ENCODE data around the gene PLCB3. TPM values are rescaled to one million over a fixed set of nuclear protein-coding genes. Genes with fewer than 3 reads are reported as not detected.
A peak's percentile ranks its signal among the peaks of the same experiment; 100 is the strongest.

The PLCB3 gene
- total RNA-seq, 2 experiments from 2014 or later: 19.7 TPM

DNA sequence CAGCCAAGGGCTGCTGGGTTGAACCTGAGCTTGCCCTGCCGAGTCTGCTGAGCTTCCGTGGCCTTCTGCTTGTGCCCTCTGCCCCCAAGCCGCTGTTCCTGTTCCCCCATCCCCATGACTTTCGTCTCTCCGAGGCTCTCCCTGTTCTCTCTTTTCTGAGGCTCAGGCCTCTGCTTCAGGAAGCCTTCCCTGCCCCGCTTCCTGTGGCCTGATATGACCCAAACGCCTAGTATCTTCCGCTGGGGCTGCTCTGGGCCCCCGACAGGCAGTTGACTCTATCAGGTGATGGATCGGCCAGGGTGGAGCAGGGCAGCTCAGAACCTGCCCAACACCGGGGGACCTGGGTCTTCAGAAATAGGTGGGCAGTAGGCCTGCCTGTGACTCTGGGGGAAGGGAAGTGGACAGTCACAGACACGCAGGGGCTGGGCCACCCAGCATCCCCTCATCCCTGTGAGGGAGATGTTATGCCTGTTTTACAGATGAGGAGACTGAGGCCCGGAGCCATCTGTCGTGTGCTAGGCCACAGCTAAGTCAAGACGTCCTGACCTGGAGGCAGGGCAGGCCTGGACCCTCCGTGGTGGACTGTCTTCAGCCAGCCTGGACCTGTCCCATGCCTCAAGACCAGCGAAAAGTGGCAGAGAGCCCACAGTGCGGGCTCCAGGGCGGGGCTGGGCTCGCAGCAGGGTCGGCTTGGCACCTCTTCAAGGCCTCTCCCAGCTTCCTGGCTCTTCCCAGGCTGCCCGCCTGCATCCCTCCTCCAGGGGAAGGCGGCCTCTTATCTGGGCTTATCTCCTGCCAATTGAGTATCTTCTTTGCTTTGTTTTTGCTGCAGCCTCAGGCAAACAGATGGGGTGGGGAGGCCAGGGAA lies 16.9 kb downstream of the PLCB3 start:
- peak overlapping the region; percentile 93 for H3K4me3 Mint-ChIP-seq
- peaks cover 34% of the 10 kb centered on the region for H3K4me1 Mint-ChIP-seq (ENCODE audit: low read depth)
- peak overlapping the region; percentile 97 for H3K27ac Mint-ChIP-seq
- ChIA-PET CTCF (interaction anchor here (1.0 to 15.6 kb wide), 12 partner anchors 12 to 71 kb away, joined by 3 to 148 read pairs (median 4); partner anchors contain the start of genes CATSPERZ, ESRRA, FERMT3 and PLCB3), POLR2A (interaction anchor here (0.6 to 5.6 kb wide), 16 partner anchors 9 to 82 kb away, joined by 3 to 79 read pairs (median 6); partner anchors contain the start of genes BAD, CCDC88B, ESRRA and FERMT3)
- no peak for DNase-seq
- no peaks in the 10 kb centered on the region for H3K9me3 Mint-ChIP-seq (ENCODE audit: insufficient read depth)
- H3K36me3 Mint-ChIP-seq (ENCODE audit: low read depth): peaks cover 23% of the 10 kb centered on the region
- H3K27me3 Mint-ChIP-seq (ENCODE audit: low read depth): no peaks in the 10 kb centered on the region
- ATAC-seq: no peak

DNA sequence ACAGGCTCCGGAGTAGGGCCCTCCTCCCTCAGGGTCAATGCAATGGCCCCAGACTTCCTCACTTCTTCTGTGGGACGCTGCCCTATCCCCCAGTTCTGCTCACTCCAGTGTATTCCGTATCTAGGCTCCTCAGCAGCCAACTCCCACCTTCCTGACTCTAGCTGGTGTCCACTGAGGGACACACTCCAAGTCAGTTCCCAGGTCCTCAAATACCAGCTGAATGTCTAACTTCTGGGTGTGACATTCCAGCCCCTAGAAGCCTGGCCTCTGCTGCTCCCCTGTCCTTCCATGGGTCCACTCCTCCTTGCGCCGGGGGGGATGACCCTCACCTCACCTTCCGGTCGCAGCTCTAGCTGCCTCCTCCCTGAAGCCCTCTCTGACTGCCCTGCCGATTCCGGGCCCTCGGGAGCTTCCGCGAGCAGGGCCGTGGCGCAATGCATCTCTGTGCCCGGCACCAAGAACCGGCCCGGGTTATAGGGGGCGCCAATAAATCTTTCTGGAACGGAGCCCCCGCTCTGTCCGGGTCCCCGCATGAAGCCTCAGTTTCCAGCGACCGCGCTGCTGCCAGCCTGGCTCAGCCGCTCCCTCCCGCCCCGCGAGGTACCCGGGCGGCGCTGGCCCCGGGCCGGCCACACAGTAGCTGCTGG lies 17.7 kb downstream of the PLCB3 start:
- peaks cover 26% of the 10 kb centered on the region for H3K36me3 Mint-ChIP-seq (ENCODE audit: low read depth)
- H3K9me3 Mint-ChIP-seq (ENCODE audit: insufficient read depth): no peaks in the 10 kb centered on the region
- H3K27me3 Mint-ChIP-seq (ENCODE audit: low read depth): no peaks in the 10 kb centered on the region
- ATAC-seq (peak; percentile 13), DNase-seq (peak; percentile 71)
- ChIA-PET POLR2A (interaction anchor here (0.8 to 5.6 kb wide), 17 partner anchors 9 to 83 kb away, joined by 3 to 79 read pairs (median 7); partner anchors contain the start of genes BAD, CCDC88B, ESRRA and FERMT3), CTCF (interaction anchor here (1.0 to 15.6 kb wide), 11 partner anchors 13 to 71 kb away, joined by 3 to 148 read pairs (median 4); partner anchors contain the start of genes CATSPERZ, ESRRA, FERMT3 and PLCB3)
- H3K4me1 Mint-ChIP-seq (ENCODE audit: low read depth): peaks cover 34% of the 10 kb centered on the region
- H3K27ac Mint-ChIP-seq: peak overlapping the region; percentile 97
- H3K4me3 Mint-ChIP-seq: peak overlapping the region; percentile 93

DNA sequence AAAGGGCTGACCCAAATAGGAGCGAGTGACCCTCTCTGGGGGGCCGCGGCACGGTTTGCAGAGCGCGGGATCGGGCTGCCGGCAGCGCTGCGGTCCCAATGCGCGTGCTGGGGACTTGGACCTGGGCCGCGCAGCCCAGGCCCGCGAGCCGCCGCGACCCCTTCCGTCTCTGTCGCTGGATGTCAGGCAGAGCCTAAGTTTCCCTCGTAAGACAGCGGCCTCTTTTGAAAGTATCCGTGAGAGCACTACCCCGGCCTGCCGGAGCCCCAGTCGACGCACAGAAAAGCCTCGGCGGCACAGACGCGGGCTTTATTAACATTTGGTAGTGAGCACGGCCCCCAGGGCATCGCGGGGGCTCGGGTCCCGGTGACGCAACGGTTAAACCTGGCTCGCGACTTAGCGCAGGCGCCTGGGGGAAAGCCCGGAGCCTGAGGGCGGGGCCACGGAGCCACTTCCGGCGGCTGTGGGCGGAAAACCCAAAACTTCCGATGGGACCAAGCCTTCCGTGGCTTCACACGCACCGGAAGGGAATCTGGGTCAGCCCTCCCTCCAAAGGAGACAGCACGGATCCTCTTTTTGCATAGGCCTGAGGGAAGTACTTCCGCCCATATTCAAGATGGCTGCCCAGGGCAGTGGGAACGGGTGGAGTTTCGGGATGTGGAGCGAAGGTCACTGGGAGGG lies 18.4 kb downstream of the PLCB3 start:
- DNase-seq (peak; percentile 97), ATAC-seq (peak; percentile 74)
- peaks cover 34% of the 10 kb centered on the region for H3K4me1 Mint-ChIP-seq (ENCODE audit: low read depth)
- H3K36me3 Mint-ChIP-seq (ENCODE audit: low read depth): peaks cover 24% of the 10 kb centered on the region
- ChIA-PET CTCF (interaction anchor here (1.0 to 15.6 kb wide), 12 partner anchors 12 to 71 kb away, joined by 3 to 148 read pairs (median 4); partner anchors contain the start of genes CATSPERZ, CCDC88B, ESRRA and FERMT3), POLR2A (interaction anchor here (0.5 to 5.6 kb wide), 18 partner anchors 8 to 301 kb away, joined by 3 to 79 read pairs (median 6); partner anchors contain the start of genes BAD, CCDC88B, ESRRA and FERMT3)
- no peaks in the 10 kb centered on the region for H3K27me3 Mint-ChIP-seq (ENCODE audit: low read depth)
- no peaks in the 10 kb centered on the region for H3K9me3 Mint-ChIP-seq (ENCODE audit: insufficient read depth)
- peak overlapping the region; percentile 93 for H3K4me3 Mint-ChIP-seq
- peak overlapping the region; percentile 97 for H3K27ac Mint-ChIP-seq

GRCh38 chr11:64275031-64275800 lies 23.9 kb downstream of the PLCB3 start:
- ATAC-seq: no peak

DNA sequence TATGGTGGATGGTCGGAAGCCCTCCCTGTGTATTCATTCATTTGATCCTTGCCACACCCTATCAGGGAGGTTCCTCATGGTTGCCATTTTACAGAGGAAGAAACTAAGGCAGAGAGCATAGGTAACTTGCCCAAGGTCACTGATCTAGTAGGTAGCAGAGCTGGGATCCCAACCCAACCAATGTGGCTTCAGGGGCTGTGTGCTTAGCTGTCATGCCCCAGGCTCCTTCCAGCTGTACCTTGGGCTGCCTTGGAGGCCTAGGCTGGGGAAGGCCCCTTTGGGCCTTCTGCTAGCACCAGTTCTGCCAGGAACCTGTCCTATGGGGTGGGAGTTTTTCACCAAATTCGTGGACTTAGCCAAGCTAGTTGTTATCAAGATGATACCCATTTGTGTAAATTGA lies 24.5 kb downstream of the PLCB3 start:
- no peak for ATAC-seq
- H3K4me3 Mint-ChIP-seq: no peak overlapping the region
- POLR2A ChIA-PET: no interaction called here
- no peaks in the 10 kb centered on the region for H3K27me3 Mint-ChIP-seq (ENCODE audit: low read depth)
- peaks cover 21% of the 10 kb centered on the region for H3K36me3 Mint-ChIP-seq (ENCODE audit: low read depth)
- DNase-seq: no peak
- CTCF ChIA-PET: interaction anchor here (15.6 kb wide), 1 partner anchor 27 kb away, joined by 148 read pairs; the partner anchor contains the start of genes CATSPERZ and ESRRA
- H3K27ac Mint-ChIP-seq: no peak overlapping the region
- H3K4me1 Mint-ChIP-seq (ENCODE audit: low read depth): peaks cover 24% of the 10 kb centered on the region
- no peaks in the 10 kb centered on the region for H3K9me3 Mint-ChIP-seq (ENCODE audit: insufficient read depth)

More at GRCh38 chr11:64275031-64275800, 23.9 kb downstream of the PLCB3 start:
- Mint-ChIP-seq H3K9me3 (ENCODE audit: insufficient read depth) (no peaks in the 10 kb centered on the region), H3K36me3 (ENCODE audit: low read depth) (peaks cover 23% of the 10 kb centered on the region), H3K27ac (no peak overlapping the region), H3K4me3 (no peak overlapping the region), H3K4me1 (ENCODE audit: low read depth) (peaks cover 26% of the 10 kb centered on the region), H3K27me3 (ENCODE audit: low read depth) (no peaks in the 10 kb centered on the region)
- no peak for DNase-seq
- ChIA-PET CTCF (interaction anchor here (15.6 kb wide), 1 partner anchor 28 kb away, joined by 148 read pairs; the partner anchor contains the start of genes CATSPERZ and ESRRA), POLR2A (no interaction called here)

GRCh38 chr11:64276653-64277431 lies 25.5 kb downstream of the PLCB3 start:
- POLR2A ChIA-PET: interaction anchor here (1.7 kb wide), 1 partner anchor 8 kb away, joined by 4 read pairs; no protein-coding TSS in a partner anchor
- no peak overlapping the region for H3K4me3 Mint-ChIP-seq

DNA sequence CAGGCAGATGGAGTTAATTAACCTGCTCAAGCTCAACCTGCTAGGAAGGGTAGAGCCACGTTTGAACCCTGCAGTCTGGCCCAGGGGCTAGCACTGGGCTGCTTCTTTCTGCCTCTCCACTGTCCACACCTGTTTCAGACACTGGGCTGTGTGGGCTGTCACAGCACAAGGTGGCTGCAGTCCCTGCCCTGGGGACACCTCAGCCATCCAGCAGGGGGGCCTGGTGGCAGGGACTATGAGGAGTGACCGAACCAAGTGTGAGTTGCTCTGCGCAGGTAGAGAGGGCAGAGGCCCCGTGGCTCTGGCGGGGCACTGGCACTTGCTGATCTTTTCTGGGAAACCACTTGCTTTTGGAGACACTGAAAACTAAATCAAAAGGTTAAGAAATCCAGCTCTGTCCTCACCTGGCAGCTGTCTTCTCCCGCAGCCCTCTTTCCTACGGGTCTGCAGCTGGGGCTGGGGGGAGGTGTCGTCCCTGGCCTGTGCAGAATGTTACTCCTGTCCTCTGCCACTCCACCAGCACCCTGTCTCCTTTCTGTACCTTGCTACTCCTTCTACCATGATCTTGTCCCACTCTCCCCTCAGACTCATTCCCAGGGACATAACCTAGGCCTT lies 27.4 kb downstream of the PLCB3 start:
- H3K4me1 Mint-ChIP-seq (ENCODE audit: low read depth): peaks cover 24% of the 10 kb centered on the region
- no peaks in the 10 kb centered on the region for H3K27me3 Mint-ChIP-seq (ENCODE audit: low read depth)
- ChIA-PET CTCF (interaction anchor here (15.6 kb wide), 1 partner anchor 24 kb away, joined by 148 read pairs; the partner anchor contains the start of genes CATSPERZ and ESRRA), POLR2A (interaction anchor here (1.7 kb wide), 1 partner anchor 10 kb away, joined by 4 read pairs; no protein-coding TSS in a partner anchor)
- DNase-seq (no peak), ATAC-seq (peak; percentile 13)
- no peak overlapping the region for H3K4me3 Mint-ChIP-seq
- H3K27ac Mint-ChIP-seq: no peak overlapping the region
- no peaks in the 10 kb centered on the region for H3K9me3 Mint-ChIP-seq (ENCODE audit: insufficient read depth)
- H3K36me3 Mint-ChIP-seq (ENCODE audit: low read depth): peaks cover 32% of the 10 kb centered on the region

More at GRCh38 chr11:64276653-64277431, 25.5 kb downstream of the PLCB3 start:
- DNase-seq (no peak), ATAC-seq (no peak)
- H3K36me3 Mint-ChIP-seq (ENCODE audit: low read depth): peaks cover 27% of the 10 kb centered on the region
- H3K4me1 Mint-ChIP-seq (ENCODE audit: low read depth): peaks cover 22% of the 10 kb centered on the region
- CTCF ChIA-PET: interaction anchor here (15.6 kb wide), 1 partner anchor 26 kb away, joined by 148 read pairs; the partner anchor contains the start of genes CATSPERZ and ESRRA
- H3K27ac Mint-ChIP-seq: no peak overlapping the region
- H3K27me3 Mint-ChIP-seq (ENCODE audit: low read depth): no peaks in the 10 kb centered on the region
- no peaks in the 10 kb centered on the region for H3K9me3 Mint-ChIP-seq (ENCODE audit: insufficient read depth)

GRCh38 chr11:64281957-64282770 lies 30.8 kb downstream of the PLCB3 start:
- Mint-ChIP-seq H3K9me3 (ENCODE audit: insufficient read depth) (no peaks in the 10 kb centered on the region), H3K4me1 (ENCODE audit: low read depth) (peaks cover 36% of the 10 kb centered on the region), H3K27me3 (ENCODE audit: low read depth) (no peaks in the 10 kb centered on the region), H3K27ac (no peak overlapping the region), H3K36me3 (ENCODE audit: low read depth) (peaks cover 20% of the 10 kb centered on the region), H3K4me3 (no peak overlapping the region)
- CTCF ChIA-PET: interaction anchor here (0.9 to 8.6 kb wide), 6 partner anchors 10 to 78 kb away, joined by 3 to 118 read pairs (median 5); partner anchors contain the start of genes CATSPERZ and ESRRA
- ATAC-seq (no peak), DNase-seq (no peak)
- POLR2A ChIA-PET: interaction anchor here (7.8 kb wide), 1 partner anchor 12 kb away, joined by 79 read pairs; no protein-coding TSS in a partner anchor

DNA sequence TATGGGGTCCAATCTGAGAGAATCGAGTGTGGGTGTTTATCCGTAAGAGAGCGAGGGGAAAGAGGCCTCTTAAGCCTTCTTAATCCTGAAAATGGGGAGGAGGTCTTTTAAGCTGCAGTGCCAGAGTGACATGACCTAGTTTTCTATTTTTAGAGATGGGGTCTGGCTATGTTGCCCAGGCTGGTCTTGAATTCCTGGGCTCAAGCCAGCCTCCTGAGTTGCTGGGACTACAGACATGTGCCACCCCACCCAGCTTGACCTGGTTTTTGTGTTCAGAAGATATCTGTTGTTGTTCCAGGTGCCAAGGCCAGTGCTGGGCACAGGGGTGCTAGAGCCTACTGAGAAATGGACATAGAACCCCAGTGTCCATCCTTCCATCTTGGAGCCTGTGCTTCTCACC lies 31.8 kb downstream of the PLCB3 start:
- no peak for DNase-seq
- H3K27me3 Mint-ChIP-seq (ENCODE audit: low read depth): no peaks in the 10 kb centered on the region
- H3K27ac Mint-ChIP-seq: peak overlapping the region; percentile 11
- ChIA-PET CTCF (interaction anchor here (1.3 to 8.6 kb wide), 5 partner anchors 11 to 79 kb away, joined by 3 to 118 read pairs (median 5); partner anchors contain the start of genes CATSPERZ and ESRRA), POLR2A (interaction anchor here (7.8 kb wide), 1 partner anchor 13 kb away, joined by 79 read pairs; no protein-coding TSS in a partner anchor)
- peak overlapping the region; percentile 79 for H3K4me3 Mint-ChIP-seq
- H3K9me3 Mint-ChIP-seq (ENCODE audit: insufficient read depth): no peaks in the 10 kb centered on the region
- peaks cover 20% of the 10 kb centered on the region for H3K36me3 Mint-ChIP-seq (ENCODE audit: low read depth)
- H3K4me1 Mint-ChIP-seq (ENCODE audit: low read depth): peaks cover 33% of the 10 kb centered on the region
- ATAC-seq: no peak
